Measurements from ENCODE around the gene LRRN4CL. TPM values are rescaled to one million over a fixed set of nuclear protein-coding genes. Genes with fewer than 3 reads are reported as not detected.
"Not testable (repeated sequence)": the region's sequence is repeated elsewhere in the genome, so short reads cannot be mapped to it uniquely, and the experiment has no call there.

LRRN4CL gene
- 2.9 TPM for polyA plus RNA-seq
- long read RNA-seq, donor 1, result 0 reads
- long read RNA-seq, donor 2, result 0 reads
- long read RNA-seq, donor 3, result 0 reads
- long read RNA-seq, donor 4, result 0 reads
- long read RNA-seq, donor 5, partial matches to known transcripts, result 0 of 1 reads
- long read RNA-seq, donor 5, other reads (novel, unspliced or antisense), result 0 of 1 reads
- long read RNA-seq, donor 6, partial matches to known transcripts, result 0 of 1 reads
- long read RNA-seq, donor 6, other reads (novel, unspliced or antisense), result 0 of 1 reads
- long read RNA-seq, donor 7, partial matches to known transcripts, result 0 of 1 reads
- long read RNA-seq, donor 7, other reads (novel, unspliced or antisense), result 0 of 1 reads
- long read RNA-seq, donor 8, partial matches to known transcripts, result 0 of 3 reads
- long read RNA-seq, donor 8, other reads (novel, unspliced or antisense), result 0 of 3 reads
- long read RNA-seq, donor 9, result 0 reads
- long read RNA-seq, donor 10, result 0 reads
- long read RNA-seq, donor 11, result 0 reads

DNA sequence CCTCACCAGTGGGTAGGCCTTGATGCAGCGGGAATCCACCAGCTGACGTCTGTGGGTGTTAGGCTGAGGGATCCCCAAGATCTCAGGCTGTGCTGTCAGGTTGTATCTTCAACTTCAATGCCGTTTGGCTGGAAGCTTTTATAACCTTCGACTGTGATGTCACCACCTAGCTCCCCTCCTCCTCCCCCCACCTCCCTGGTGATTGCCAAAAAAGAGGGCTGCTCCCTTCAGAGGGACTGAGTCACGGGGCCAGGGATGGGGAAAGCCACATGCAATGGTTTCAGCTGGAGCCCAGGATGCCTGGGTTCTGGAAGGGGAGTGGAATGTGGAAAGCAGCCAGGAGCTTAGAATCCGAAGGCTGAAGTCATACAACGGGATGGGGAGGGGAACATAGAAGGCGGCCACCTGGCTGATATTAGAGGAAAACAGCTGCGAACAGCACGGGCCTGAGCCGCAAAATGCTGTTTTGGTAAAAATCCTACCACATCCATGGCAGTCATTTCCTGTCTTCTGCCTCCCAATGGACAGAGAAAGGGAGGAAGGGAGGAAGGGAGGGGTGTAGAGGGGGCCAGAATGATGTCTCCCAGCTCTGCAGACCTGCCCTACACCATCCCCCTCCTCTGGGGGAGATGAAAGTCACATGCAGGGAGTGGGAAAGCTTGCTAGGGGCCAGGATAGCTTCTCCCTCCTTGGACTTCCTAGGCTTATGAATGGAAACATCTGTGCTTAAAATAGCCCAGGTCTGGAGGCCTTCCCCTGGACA, at the start of gene LRRN4CL:
Gene LRRN4CL (minus strand): TSS at position 110 of the 763 bp plus-strand sequence. CDS start 1,022 bp downstream, outside the sequence.
- DNase-seq, result peak in 1 of 2 donors; percentile 46

DNA sequence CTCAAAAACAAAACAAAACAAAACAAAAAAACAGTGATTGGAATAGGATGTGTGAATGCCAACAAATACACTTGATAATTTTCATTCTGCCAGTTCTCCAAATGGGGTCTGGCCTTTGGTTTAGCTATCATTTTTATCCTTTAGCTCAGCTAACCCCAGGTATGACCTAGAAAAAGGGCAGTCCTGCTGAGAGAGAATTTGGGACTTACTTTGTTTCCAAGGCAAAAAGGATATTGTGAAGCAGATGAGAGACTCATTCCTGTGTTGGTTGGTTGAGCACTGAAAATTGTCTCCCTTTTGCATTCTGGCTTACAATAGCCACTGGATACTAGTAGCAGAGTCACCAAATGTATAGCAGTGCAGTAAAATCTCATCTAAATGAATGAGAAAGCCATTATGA, 47.9 kb upstream of the LRRN4CL start:
- Histone ChIP-seq H3K4me1 (ENCODE audit: control insufficient read depth, insufficient read depth, low read length) (no peaks in the 10 kb centered on the region), H3K27ac (ENCODE audit: low read length) (no peak overlapping the region), H3K9me3 (ENCODE audit: control insufficient read depth, low read depth, low read length) (no peaks in the 10 kb centered on the region), H3K27me3 (ENCODE audit: control insufficient read depth, insufficient read depth, low read length) (no peaks in the 10 kb centered on the region), H3K4me3 (ENCODE audit: low read length) (no peak overlapping the region), H3K36me3 (ENCODE audit: control insufficient read depth, insufficient read depth, low read length) (peaks cover 43% of the 10 kb centered on the region)
- DNase-seq, result no peak

More for the DNA sequence above, at the start of gene LRRN4CL:
- no CpG with 5 or more reads among the region's 11 CpGs for WGBS (ENCODE audit: insufficient coverage, low lambda C conversion rate)
- Histone ChIP-seq H3K27ac (ENCODE audit: low read length) (peak within 1 kb of the TSS; percentile 67), H3K36me3 (ENCODE audit: control insufficient read depth, insufficient read depth, low read length) (peaks cover 40% of the 10 kb centered on the region), H3K4me1 (ENCODE audit: control insufficient read depth, insufficient read depth, low read length) (no peaks in the 10 kb centered on the region), H3K9me3 (ENCODE audit: control insufficient read depth, low read depth, low read length) (peaks cover 4% of the 10 kb centered on the region), H3K4me3 (ENCODE audit: low read length) (peak within 1 kb of the TSS; percentile 34), H3K27me3 (ENCODE audit: control insufficient read depth, insufficient read depth, low read length) (peaks cover 15% of the 10 kb centered on the region)

DNA sequence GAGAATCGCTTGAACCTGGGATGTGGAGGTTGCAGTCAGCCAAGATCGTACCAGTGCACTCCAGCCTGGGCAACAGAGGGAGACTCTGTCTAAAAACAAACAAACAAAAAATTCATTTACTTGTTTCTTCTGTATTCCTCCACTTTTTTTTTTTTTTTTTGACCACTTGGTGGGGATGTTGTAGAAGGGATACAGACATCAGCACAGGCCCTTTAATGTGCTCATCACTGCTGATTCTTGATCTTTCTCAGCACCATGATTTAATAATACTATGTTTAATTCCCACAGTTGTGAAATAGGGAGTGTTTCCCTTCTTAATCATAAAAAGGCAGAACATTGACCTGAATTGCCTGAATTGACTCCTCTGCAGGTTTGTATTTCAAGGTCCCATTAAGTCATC, 43.5 kb upstream of the LRRN4CL start:
- Histone ChIP-seq H3K27me3 (ENCODE audit: control insufficient read depth, insufficient read depth, low read length) (no peaks in the 10 kb centered on the region), H3K36me3 (ENCODE audit: control insufficient read depth, insufficient read depth, low read length) (peaks cover 26% of the 10 kb centered on the region), H3K4me1 (ENCODE audit: control insufficient read depth, insufficient read depth, low read length) (no peaks in the 10 kb centered on the region), H3K4me3 (ENCODE audit: low read length) (no peak overlapping the region), H3K9me3 (ENCODE audit: control insufficient read depth, low read depth, low read length) (no peaks in the 10 kb centered on the region), H3K27ac (ENCODE audit: low read length) (no peak overlapping the region)
- no peak for DNase-seq
- 100% methylated on average over 2 of the region's 2 CpGs for whole genome bisulfite sequencing (ENCODE audit: insufficient coverage, low lambda C conversion rate)

DNA sequence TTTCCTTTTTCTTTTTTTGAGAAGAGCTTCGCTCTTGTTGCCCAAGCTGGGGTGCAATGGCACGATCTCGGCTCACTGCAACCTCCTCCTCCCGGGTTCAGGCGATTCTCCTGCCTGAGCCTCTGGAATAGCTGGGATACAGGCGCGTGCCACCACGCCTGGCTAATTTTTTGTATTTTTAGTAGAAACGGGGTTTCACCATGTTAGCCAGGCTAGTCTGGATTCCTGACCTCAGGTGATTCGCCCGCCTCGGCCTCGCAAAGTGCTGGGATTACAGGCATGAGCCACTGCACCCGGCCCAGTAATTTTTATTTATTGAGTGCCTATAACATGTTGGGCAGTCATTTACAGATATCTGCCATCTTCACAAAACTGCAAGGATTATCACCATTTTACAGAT, 40.7 kb upstream of the LRRN4CL start:
- H3K27me3 ChIP-seq (ENCODE audit: control insufficient read depth, insufficient read depth, low read length); H3K4me1 ChIP-seq (ENCODE audit: control insufficient read depth, insufficient read depth, low read length); DNase-seq; H3K27ac ChIP-seq (ENCODE audit: low read length); H3K9me3 ChIP-seq (ENCODE audit: control insufficient read depth, low read depth, low read length): not testable (repeated sequence)
- peak overlapping the region; percentile 66 for H3K4me3 ChIP-seq (ENCODE audit: low read length)
- 93% methylated on average over 3 of the region's 14 CpGs for WGBS (ENCODE audit: insufficient coverage, low lambda C conversion rate)
- H3K36me3 ChIP-seq (ENCODE audit: control insufficient read depth, insufficient read depth, low read length), result peaks cover 13% of the 10 kb centered on the region

DNA sequence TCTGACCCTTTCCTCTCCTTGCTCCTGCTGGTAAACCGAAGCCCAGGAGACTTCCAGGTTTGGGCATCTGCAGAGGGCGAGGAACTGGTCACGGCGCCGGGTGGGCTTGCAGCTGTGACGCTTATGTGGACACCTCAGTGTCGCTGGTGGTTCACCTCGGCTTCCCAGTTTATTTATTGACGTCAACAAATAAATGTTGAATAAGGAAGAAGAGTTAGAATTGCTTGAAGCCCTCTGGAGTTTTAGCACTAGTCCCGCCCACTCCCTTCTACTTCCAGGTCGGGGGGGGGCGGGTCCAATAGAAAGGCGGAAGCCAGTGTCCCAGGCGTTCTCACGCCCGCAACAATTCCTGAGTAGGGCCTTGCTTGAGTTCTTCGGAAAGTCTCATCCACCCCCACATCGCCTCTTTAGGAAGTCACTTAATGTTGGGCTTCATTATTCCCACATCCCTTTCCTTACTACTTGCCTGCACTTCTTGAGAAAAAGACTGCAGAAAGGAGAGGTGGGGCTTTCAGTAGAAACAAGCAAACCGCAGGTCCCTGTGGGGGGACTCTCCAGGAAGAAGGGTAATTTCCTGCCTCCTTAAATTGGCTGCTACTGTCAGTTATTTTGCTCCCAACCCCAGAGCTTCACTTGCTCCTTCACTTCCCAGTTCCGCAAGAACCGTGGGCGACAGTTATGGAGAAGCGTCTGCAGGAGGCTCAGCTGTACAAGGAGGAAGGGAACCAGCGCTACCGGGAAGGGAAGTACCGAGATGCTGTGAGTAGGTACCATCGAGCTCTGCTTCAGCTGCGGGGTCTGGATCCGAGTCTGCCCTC, 39.0 kb upstream of the LRRN4CL start, which contains the start of gene TTC9C:
Gene TTC9C (plus strand): TSS at position 316 of the 818 bp plus-strand sequence. CDS start 363 bp downstream, at position 679.
- DNase-seq, result peak; percentile 77 to 90
- Histone ChIP-seq H3K4me3 (ENCODE audit: low read length) (peak within 1 kb of the TSS; percentile 66), H3K27me3 (ENCODE audit: control insufficient read depth, insufficient read depth, low read length) (no peaks in the 10 kb centered on the region), H3K36me3 (ENCODE audit: control insufficient read depth, insufficient read depth, low read length) (peaks cover 12% of the 10 kb centered on the region), H3K27ac (ENCODE audit: low read length) (peak within 1 kb of the TSS; percentile 90), H3K4me1 (ENCODE audit: control insufficient read depth, insufficient read depth, low read length) (no peaks in the 10 kb centered on the region), H3K9me3 (ENCODE audit: control insufficient read depth, low read depth, low read length) (no peaks in the 10 kb centered on the region)
- WGBS (ENCODE audit: insufficient coverage, low lambda C conversion rate), result no CpG with 5 or more reads among the region's 29 CpGs

DNA sequence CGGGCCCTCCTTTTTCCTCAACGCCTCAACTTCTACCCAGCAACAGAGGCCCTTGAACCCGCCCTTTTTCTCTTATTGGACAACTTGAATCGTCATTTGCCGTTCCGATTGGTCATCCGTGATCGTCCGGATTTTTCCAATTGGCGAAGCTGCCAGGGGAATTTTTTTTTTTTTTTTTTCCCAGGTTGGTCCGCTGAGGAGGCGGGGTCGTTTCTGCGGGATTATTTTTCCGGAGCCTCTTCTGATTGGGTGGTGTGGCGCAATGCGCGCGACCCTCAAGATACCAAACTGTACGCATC, 38.5 kb upstream of the LRRN4CL start:
- Histone ChIP-seq H3K27me3 (ENCODE audit: control insufficient read depth, insufficient read depth, low read length) (no peaks in the 10 kb centered on the region), H3K36me3 (ENCODE audit: control insufficient read depth, insufficient read depth, low read length) (peaks cover 13% of the 10 kb centered on the region), H3K9me3 (ENCODE audit: control insufficient read depth, low read depth, low read length) (no peaks in the 10 kb centered on the region), H3K4me1 (ENCODE audit: control insufficient read depth, insufficient read depth, low read length) (no peaks in the 10 kb centered on the region), H3K4me3 (ENCODE audit: low read length) (peak overlapping the region; percentile 66), H3K27ac (ENCODE audit: low read length) (peak overlapping the region; percentile 90)
- no CpG with 5 or more reads among the region's 20 CpGs for WGBS (ENCODE audit: insufficient coverage, low lambda C conversion rate)
- peak; percentile 95 to 99 for DNase-seq

DNA sequence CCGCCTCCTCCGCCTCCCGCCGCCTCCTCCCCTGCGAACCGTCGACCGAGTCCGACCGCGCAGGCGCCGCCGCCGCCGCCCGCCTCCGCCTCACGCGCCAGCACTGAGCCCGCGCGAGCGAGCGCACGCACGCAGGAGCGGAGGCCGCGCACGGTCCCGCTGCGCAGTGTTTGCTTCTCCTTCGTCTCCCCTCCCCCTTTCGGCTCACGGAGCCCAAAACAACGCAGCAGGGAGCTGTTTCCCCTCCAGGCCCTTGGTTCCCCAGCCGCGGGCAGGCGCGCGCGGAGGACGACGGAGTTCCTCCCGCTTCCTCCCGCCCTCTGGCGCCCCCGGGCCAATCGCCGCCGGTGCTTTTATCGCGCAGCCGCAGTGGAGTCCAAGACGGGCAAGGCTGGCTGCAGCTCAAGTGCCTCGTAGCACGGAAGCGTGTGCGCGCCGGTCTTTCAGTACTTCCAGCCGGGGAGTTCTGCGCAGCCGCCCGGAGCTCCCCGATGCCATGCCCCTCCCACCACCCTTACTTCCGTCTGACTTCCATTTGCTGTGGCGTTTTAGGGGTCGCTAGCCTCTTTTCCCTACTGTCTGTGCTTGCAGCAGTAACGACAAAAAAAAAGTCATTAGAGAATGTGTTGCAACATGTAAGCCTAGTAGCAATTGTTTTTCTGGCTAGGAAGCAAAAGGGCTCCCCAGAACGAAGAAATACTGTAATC, 38.0 kb upstream of the LRRN4CL start, which contains the start of gene HNRNPUL2:
Gene HNRNPUL2 (minus strand): TSS at position 293 of the 707 bp plus-strand sequence. CDS start 301 bp downstream, outside the sequence.
- peak within 1 kb of the TSS; percentile 66 for H3K4me3 ChIP-seq (ENCODE audit: low read length)
- peaks cover 18% of the 10 kb centered on the region for H3K36me3 ChIP-seq (ENCODE audit: control insufficient read depth, insufficient read depth, low read length)
- no CpG with 5 or more reads among the region's 72 CpGs for WGBS (ENCODE audit: insufficient coverage, low lambda C conversion rate)
- H3K4me1 ChIP-seq (ENCODE audit: control insufficient read depth, insufficient read depth, low read length), result no peaks in the 10 kb centered on the region
- H3K27ac ChIP-seq (ENCODE audit: low read length), result peak within 1 kb of the TSS; percentile 90
- DNase-seq, result peak; percentile 99
- H3K27me3 ChIP-seq (ENCODE audit: control insufficient read depth, insufficient read depth, low read length), result no peaks in the 10 kb centered on the region
- H3K9me3 ChIP-seq (ENCODE audit: control insufficient read depth, low read depth, low read length), result no peaks in the 10 kb centered on the region

DNA sequence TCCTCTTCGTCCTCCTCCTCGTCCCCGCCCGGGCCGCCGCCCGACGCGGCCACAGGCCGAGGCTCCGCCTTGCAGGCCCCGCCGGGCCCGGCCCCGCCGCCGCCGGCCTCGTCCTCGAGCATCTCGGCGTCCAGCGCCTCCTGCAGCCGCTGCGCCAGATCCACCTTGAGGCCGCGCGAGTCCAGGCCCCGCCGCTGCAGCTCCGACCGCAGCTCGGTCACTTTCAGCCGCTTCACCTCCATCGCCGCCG, 37.5 kb upstream of the LRRN4CL start:
- no peaks in the 10 kb centered on the region for H3K4me1 ChIP-seq (ENCODE audit: control insufficient read depth, insufficient read depth, low read length)
- no CpG with 5 or more reads among the region's 37 CpGs for WGBS (ENCODE audit: insufficient coverage, low lambda C conversion rate)

DNA sequence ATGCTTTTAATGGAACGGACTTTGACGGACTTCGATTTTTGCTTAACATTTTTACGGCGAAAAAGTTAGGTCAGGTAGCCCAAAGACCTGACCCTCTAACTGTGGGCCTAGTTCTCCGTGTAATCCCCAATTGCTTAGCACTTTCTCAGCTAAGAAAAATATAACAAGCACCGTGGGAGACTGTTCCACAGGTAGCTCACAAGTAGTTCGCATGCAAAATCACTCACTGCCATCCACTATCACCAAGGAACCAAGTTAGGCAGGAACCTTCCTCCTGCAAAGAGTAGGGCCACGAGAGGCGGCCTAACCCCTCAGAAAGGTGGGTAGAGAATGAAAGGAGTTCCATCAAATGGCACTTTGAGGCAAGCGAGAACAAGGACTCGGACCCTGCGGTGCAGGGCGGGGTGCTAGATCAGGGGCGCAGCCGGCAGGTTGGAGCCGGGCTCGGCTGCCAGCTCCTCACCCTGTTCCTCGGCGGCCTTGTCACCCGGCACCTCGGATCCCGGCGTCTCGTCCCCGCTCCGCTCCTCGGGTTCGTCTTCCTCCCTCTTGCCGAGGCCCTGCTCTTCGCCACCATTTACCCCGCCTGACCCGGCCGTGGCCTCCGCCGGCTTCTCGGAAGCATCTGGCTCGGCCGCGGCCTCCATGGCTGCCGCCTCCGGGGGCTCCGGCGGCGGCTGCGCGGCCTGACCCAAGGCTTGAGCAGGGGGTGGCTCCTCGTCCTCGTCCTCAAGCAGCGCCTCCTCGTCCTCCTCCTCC, 37.0 kb upstream of the LRRN4CL start:
- H3K4me3 ChIP-seq (ENCODE audit: low read length), result peak overlapping the region; percentile 66

More for the DNA sequence above, 37.5 kb upstream of the LRRN4CL start:
- H3K9me3 ChIP-seq (ENCODE audit: control insufficient read depth, low read depth, low read length), result no peaks in the 10 kb centered on the region
- no peak for DNase-seq
- peaks cover 23% of the 10 kb centered on the region for H3K36me3 ChIP-seq (ENCODE audit: control insufficient read depth, insufficient read depth, low read length)
- H3K4me3 ChIP-seq (ENCODE audit: low read length), result peak overlapping the region; percentile 66
- H3K27me3 ChIP-seq (ENCODE audit: control insufficient read depth, insufficient read depth, low read length), result no peaks in the 10 kb centered on the region
- H3K27ac ChIP-seq (ENCODE audit: low read length), result peak overlapping the region; percentile 90

More for the DNA sequence above, 37.0 kb upstream of the LRRN4CL start:
- no peaks in the 10 kb centered on the region for H3K9me3 ChIP-seq (ENCODE audit: control insufficient read depth, low read depth, low read length)
- no peak for DNase-seq
- peak overlapping the region; percentile 90 for H3K27ac ChIP-seq (ENCODE audit: low read length)
- H3K4me1 ChIP-seq (ENCODE audit: control insufficient read depth, insufficient read depth, low read length), result no peaks in the 10 kb centered on the region
- H3K36me3 ChIP-seq (ENCODE audit: control insufficient read depth, insufficient read depth, low read length), result peaks cover 28% of the 10 kb centered on the region
- no peaks in the 10 kb centered on the region for H3K27me3 ChIP-seq (ENCODE audit: control insufficient read depth, insufficient read depth, low read length)
- WGBS (ENCODE audit: insufficient coverage, low lambda C conversion rate), result no CpG with 5 or more reads among the region's 51 CpGs
